ENCODE results near the gene KY.

GRCh38 chr3:134697830-134698689 is 47.2 kb upstream of the KY start:
- TF ChIP-seq CTCF (IDR thresholded peaks at IDR 0.05) (no peak), POLR2A (IDR thresholded peaks at IDR 0.05) (no peak)
